D341Med (cell line): ENCODE measurements around the gene CYP4F3.
"Not testable (repeated sequence)": the region's sequence is repeated elsewhere in the genome, so short reads cannot be mapped to it uniquely, and the experiment has no call there.

Source experiments
- DNase-seq: peaks from one replicate; pipeline ENCODE4 v3.0.0; 2012; ENCODE audit warnings: low spot score

CYP4F3 gene

GRCh38 chr19:15629003-15629880 lies 11.5 kb upstream of the CYP4F3 start:
- DNase-seq = peak; percentile 89

GRCh38 chr19:15631817-15632216 lies 8.9 kb upstream of the CYP4F3 start:
- DNase-seq = peak; percentile 60

GRCh38 chr19:15633082-15633835 lies 7.4 kb upstream of the CYP4F3 start:
- no peak for DNase-seq

- DNase-seq = no peak
Measured at GRCh38 chr19:15634105-15634504, 6.6 kb upstream of the CYP4F3 start.

- DNase-seq = no peak
Measured at GRCh38 chr19:15635016-15635805, 5.5 kb upstream of the CYP4F3 start.

- no peak for DNase-seq
Measured at GRCh38 chr19:15636026-15636425, 4.7 kb upstream of the CYP4F3 start.

- no peak for DNase-seq
Measured at GRCh38 chr19:15639596-15639995, 1.1 kb upstream of the CYP4F3 start.

- DNase-seq = peak; percentile 9
Measured at GRCh38 chr19:15640904-15641597, 354 bp downstream of the CYP4F3 start.

GRCh38 chr19:15641901-15642491 lies 1.3 kb downstream of the CYP4F3 start:
- DNase-seq = peak; percentile 3

- no peak for DNase-seq
Measured at GRCh38 chr19:15642807-15643206, 2.1 kb downstream of the CYP4F3 start.

- no peak for DNase-seq
Measured at GRCh38 chr19:15643387-15643786, 2.7 kb downstream of the CYP4F3 start.

GRCh38 chr19:15644066-15644741 lies 3.5 kb downstream of the CYP4F3 start:
- no peak for DNase-seq

GRCh38 chr19:15644816-15645215 lies 4.1 kb downstream of the CYP4F3 start:
- no peak for DNase-seq

- no peak for DNase-seq
Measured at GRCh38 chr19:15649526-15649925, 8.8 kb downstream of the CYP4F3 start.

- DNase-seq = not testable (repeated sequence)
Measured at GRCh38 chr19:15650123-15650522, 9.4 kb downstream of the CYP4F3 start.

- no peak for DNase-seq
Measured at GRCh38 chr19:15651791-15652190, 11.1 kb downstream of the CYP4F3 start.

GRCh38 chr19:15652559-15653278 lies 12.0 kb downstream of the CYP4F3 start:
- no peak for DNase-seq

- DNase-seq = no peak
Measured at GRCh38 chr19:15656467-15656866, 15.8 kb downstream of the CYP4F3 start.

GRCh38 chr19:15663247-15663646 lies 22.6 kb downstream of the CYP4F3 start:
- no peak for DNase-seq

- DNase-seq = no peak
Measured at GRCh38 chr19:15666186-15666585, 25.5 kb downstream of the CYP4F3 start.
